Glomerular visceral epithelial cell (primary cell): ENCODE data around the gene KMT2C.
A peak's percentile ranks its signal among the peaks of the same experiment; 100 is the strongest.
"Not testable (repeated sequence)": the region's sequence is repeated elsewhere in the genome, so short reads cannot be mapped to it uniquely, and the experiment has no call there.

Experiments
- DNase-seq: peaks from one replicate; pipeline ENCODE4 v3.0.0-alpha.2; 2016; ENCODE audit errors: extremely low spot score

The KMT2C gene

GRCh38 chr7:152441810-152442209 is 6.0 kb upstream of the KMT2C start:
- not testable (repeated sequence) for DNase-seq

GRCh38 chr7:152441168-152441567 is 5.4 kb upstream of the KMT2C start:
- not testable (repeated sequence) for DNase-seq

- not testable (repeated sequence) for DNase-seq
Measured at GRCh38 chr7:152438017-152438416, 2.2 kb upstream of the KMT2C start.

GRCh38 chr7:152436931-152437575 is 1.2 kb upstream of the KMT2C start:
- not testable (repeated sequence) for DNase-seq

- DNase-seq: peak; percentile 94
Measured at GRCh38 chr7:152436111-152436930, 518 bp upstream of the KMT2C start.

- peak; percentile 39 for DNase-seq
Measured at GRCh38 chr7:152434511-152435383, 1.1 kb downstream of the KMT2C start.

- peak; percentile 54 for DNase-seq
Measured at GRCh38 chr7:152433721-152434490, 1.9 kb downstream of the KMT2C start.

GRCh38 chr7:152432735-152433134 is 3.1 kb downstream of the KMT2C start:
- peak; percentile 11 for DNase-seq

- no peak for DNase-seq
Measured at GRCh38 chr7:152430854-152431253, 4.9 kb downstream of the KMT2C start.

GRCh38 chr7:152430118-152430517 is 5.7 kb downstream of the KMT2C start:
- DNase-seq: not testable (repeated sequence)

- no peak for DNase-seq
Measured at GRCh38 chr7:152424348-152425108, 11.3 kb downstream of the KMT2C start.

GRCh38 chr7:152423991-152424347 is 11.8 kb downstream of the KMT2C start:
- no peak for DNase-seq

GRCh38 chr7:152423171-152423570 is 12.6 kb downstream of the KMT2C start:
- not testable (repeated sequence) for DNase-seq

GRCh38 chr7:152420950-152421349 is 14.9 kb downstream of the KMT2C start:
- DNase-seq: not testable (repeated sequence)

- DNase-seq: no peak
Measured at GRCh38 chr7:152419473-152420429, 16.1 kb downstream of the KMT2C start.

- DNase-seq: no peak
Measured at GRCh38 chr7:152414779-152415178, 21.0 kb downstream of the KMT2C start.

GRCh38 chr7:152411389-152411788 is 24.4 kb downstream of the KMT2C start:
- DNase-seq: no peak

GRCh38 chr7:152406491-152406890 is 29.3 kb downstream of the KMT2C start:
- DNase-seq: no peak

GRCh38 chr7:152406030-152406429 is 29.8 kb downstream of the KMT2C start:
- DNase-seq: not testable (repeated sequence)

GRCh38 chr7:152403726-152404125 is 32.1 kb downstream of the KMT2C start:
- DNase-seq: no peak
